GM21619 (cell line): Measurements from ENCODE around the gene VDR.
"Not testable (repeated sequence)": the region's sequence is repeated elsewhere in the genome, so short reads cannot be mapped to it uniquely, and the experiment has no call there.

Experiments
- ATAC-seq: cut with Tn5 transposase; IDR thresholded peaks from one replicate; pipeline ENCODE4 v1.9.1; 2021; ENCODE audit not compliant: unreplicated experiment

Gene VDR

DNA sequence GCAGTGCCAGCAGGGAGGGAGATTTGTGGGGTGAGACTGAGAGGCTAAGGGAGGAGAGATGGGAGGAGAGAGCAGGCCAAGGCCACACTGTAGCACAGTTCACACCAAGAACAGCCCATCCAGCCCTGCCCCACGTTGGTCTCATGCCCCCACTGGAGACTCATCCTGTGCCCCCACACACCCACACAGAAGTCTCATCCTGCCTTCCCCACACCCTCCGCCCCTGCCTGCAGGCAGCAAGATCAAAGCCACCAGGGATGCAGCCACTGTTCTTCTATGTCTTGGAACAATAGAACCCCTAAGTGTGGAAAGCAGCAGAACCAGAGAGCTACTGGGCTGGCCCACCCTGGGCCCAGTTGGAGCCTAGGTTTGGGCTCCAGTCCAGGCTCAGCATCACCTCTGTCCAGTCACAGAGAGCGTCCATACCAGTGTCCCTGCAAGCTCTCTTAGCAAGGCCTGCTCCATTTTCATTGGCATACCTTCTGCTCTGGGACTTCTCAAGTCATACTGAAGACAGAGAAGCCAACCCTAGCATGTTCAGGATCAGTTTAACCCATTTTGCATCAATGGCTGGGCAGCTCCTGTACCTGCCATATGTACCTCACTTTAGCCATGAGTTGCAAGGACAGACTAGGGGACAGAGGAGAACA, 53.4 kb downstream of the VDR start:
- ATAC-seq = no peak

DNA sequence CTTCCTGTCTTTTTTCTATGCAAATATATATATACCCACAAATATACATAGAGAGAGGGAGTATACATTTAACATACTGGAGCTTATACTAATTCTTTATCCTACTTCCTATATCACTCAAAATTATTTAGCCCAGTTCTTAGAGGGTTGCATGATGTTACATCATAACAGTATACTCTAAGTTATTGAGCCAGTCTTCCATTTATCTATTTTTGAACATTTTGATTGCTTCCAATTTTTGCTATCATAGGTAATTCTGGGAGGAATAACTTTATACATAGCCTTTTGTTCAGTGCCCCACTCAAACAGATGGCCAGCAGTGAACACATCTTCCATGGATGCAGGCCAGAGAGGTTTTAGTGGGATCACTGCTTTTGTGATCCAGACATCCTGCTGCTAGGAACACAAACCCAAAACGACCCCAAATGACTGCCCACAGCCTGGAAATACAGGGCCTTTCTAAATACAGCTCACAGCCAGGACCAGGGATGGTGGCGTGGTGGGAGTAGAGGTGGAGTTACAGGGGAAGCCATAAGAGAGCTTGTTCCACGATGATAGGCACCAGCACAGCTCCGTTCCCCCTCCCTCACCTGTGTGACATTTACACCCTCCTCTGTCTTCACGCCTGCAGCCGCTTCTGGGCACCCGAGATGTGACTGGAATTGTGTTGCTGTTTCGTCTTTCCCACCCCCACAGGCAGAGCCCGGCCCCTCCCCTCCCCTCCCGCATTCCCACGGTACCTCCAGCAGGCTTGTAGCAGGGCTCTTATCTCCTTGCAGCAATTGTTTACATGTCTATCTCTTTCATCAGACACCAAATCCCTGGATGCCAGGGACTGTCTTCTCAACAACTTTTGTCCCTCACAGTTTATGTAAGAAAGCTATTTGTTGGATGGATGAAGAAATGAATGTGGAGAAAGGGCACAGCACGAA, 54.4 kb downstream of the VDR start:
- no peak for ATAC-seq

DNA sequence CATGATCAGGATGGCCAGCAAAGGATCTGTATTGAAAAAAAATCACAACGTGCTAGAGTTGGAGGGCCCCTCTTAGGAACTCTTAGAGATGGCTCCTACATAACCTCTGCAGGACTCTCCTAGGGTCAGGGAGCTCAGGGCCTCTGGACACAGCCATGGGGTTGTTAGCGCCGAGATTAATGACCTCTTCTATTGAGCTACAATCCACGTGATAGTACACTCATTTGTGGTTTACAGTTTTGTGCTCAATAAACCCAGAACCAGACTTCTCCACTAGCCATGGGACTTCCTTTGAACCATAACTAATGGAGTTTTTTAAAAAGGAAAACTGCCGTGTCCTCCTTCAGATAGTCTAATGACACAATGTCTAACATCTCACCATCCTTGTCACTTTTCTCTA, 55.5 kb downstream of the VDR start:
- ATAC-seq = no peak

DNA sequence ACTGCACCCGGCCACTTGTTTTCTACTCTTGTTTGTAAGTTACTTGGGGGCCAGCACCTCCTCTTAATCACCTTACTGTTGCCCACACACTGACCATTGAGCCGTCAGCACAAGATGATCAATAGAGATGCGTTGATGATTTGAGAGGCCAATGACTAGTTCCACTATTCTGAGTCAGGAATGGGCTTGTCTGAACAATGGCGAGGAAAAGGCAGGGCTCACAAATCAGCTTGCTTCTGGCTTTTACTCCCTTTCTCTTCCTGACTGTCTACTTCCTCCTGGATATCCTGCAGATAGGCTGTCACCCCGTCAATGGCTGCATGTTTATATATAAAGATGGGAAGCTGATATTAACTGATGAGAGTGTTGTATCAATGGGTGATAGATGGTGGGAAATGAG, 55.9 kb downstream of the VDR start:
- no peak for ATAC-seq

DNA sequence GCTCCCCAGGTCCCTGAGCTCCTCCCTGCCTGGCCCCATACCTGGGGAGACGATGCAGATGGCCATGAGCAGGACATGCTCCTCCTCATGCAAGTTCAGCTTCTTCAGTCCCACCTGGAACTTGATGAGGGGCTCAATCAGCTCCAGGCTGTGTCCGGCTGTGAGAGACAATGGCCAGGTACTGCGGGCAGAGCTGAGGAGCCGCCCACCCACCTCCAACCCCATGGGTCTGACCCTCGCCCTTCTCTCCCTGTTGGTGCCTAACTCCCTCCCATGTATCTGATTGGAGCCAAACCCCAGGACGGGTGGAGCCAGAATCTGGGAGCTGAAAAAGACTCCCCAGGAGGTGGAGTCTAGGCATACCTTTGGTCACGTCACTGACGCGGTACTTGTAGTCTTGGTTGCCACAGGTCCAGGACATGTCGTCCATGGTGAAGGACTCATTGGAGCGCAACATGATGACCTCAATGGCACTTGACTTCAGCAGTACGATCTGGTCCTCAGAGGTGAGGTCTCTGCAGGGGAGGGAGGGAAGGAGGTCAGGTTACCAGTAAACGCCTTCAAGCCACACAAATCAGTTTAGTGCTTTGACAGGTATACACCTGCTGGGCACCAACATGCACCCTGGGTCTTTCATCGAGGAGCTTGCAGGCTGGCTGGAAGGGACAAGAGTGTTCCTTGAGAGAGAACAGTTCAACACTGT, 58.3 kb downstream of the VDR start:
- no peak for ATAC-seq

DNA sequence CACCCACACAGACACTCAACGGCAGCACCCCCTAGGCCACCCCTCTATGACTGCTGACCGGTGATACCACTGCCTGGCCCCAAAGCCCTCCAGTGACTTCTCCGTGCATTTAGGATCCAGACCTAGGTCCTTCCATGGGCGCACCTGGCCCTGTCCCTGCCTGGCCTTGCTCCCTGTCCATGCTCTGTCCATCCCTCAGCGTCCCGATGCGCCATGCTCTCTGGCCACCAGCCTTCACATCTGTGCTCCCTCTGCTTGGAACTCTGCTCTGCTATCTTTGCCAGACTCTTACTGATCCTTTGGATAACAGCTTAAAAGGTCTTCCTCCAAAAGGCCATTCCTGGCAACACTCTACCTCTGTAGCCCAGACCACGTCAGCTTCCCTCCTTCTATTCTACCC, 59.7 kb downstream of the VDR start:
- ATAC-seq = no peak

DNA sequence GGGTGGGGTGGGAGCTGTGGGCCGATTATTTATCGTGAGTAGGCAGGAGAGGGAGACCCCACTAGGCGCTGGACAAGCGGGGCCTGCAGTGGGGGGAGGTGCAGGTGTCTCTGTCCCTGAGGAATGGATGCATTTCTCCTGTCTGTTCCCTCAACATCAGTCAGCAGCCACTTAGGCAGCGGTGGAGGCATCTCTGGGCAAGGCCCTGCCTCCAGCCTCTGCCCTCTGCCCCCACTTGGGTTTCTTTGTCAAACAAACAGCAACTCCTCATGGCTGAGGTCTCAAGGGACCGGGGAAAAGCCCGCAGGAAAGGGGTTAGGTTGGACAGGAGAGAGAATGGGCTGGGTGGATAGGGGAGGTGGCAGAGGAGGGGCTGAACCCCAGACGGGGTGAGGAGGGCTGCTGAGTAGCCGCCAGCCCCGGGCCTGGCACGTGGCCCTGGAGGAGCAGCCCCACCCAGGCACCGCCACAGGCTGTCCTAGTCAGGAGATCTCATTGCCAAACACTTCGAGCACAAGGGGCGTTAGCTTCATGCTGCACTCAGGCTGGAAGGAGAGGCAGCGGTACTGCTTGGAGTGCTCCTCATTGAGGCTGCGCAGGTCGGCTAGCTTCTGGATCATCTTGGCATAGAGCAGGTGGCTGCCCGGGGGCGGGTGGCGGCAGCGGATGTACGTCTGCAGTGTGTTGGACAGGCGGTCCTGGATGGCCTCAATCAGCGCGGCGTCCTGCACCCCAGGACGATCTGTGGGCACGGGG, 60.4 kb downstream of the VDR start:
- ATAC-seq = no peak

DNA sequence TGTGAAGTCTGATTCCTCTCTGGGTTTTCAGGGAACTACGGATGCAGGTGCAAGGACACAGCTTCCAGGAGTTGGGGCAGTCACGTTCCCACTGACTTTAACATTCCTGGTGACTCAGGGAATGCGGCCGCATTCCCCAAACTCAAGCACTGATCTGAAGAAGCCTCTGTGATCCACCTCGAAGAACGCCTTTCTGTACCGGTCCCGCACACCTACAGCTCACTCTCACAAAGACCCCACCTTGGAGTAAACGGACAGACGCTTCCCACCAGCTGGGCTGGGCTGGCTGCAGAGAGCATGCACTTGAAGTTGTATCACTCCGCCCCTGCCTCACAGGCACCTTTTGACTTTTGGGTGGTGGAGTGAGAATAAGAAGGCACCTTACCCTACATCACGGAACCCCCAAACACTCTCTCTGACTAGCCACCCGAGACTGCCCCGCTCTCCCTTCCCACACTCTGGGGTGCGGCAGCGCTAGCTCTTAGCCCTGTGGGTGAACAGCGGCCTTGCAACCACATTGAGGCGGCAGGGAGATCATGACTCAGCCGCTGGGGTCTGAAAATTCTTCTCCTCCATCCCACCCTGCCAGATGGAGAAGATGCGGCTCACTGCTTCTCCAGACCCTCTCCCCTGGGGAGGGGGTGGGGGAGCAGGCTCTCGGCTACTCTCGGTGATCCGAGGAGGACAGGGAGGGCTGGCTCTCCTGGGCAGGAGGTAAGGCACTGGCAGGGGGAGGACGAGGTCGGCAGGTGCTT, 61.4 kb downstream of the VDR start:
- no peak for ATAC-seq

DNA sequence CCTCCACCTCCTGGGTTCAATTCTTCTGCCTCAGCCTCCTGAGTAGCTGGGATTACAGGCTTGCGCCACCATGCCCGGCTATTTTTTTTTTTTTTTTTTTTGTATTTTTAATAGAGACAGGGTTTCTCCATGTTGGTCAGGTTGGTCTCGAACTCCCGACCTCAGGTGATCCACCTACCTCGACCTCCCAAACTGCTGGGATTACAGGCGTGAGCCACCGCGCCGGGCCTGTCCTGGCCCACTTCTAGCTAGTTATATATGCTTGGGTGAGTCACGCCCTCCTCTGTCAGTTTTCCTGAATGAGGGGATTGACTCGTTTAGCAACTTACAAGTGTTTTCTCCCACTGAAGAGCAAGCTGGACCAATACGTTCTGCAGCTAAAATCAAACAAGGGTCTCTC, 62.3 kb downstream of the VDR start:
- not testable (repeated sequence) for ATAC-seq

DNA sequence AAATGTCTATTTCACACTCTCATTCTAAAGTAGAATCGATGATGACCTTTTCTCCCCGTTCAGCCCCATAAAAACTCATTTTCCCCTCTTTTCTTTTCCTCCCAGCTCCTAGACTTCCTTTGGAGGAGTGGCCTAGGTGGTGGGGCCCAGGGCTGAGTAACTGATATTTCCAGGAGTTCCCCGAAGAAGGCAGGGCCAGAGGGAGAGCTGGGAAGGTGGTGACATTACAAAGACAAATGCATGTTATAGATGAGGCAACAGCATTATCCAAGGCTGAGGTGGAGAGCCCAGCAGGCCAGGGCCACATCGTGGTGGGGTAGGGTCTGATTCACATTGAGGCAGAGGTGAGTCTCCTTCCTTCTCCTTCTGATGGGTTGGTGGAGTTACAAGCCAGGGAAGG, 62.9 kb downstream of the VDR start:
- no peak for ATAC-seq

DNA sequence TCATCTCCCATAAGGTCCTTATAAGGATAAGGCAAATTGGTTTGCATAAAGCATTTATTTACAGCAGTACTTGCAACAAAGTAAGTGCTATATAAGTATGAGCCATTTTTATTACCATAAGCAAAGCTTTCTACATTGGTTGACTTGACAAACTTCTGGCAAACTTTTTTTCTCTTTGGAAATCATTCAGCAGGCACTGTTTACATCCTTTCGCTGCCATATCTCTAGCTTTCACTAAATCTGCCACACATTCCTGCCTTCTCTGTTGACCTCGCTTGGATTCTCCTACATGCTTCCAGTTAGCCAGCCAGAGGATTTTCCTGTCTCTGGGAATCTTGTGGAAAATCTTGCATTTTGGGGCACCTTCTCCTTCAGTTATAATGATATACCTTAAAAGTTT, 63.3 kb downstream of the VDR start:
- ATAC-seq = no peak

DNA sequence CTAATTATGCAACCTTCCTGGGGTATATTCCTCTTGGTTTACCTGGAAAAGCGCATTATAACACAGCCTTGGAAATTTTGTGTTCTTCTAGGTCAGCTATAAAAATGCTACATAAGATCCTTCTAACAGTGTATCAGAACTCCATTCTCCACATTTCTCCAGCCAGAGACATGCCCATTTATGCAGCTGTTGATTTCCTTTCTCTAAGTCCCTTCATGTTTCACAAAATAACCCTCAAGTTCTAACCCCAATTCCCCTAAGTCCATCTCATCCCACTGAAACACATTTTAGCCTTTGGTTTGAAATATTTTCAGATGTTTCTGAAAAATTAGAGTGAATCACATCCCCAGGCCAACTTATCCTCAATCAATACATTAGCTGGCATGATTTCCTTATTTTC, 64.2 kb downstream of the VDR start:
- no peak for ATAC-seq

DNA sequence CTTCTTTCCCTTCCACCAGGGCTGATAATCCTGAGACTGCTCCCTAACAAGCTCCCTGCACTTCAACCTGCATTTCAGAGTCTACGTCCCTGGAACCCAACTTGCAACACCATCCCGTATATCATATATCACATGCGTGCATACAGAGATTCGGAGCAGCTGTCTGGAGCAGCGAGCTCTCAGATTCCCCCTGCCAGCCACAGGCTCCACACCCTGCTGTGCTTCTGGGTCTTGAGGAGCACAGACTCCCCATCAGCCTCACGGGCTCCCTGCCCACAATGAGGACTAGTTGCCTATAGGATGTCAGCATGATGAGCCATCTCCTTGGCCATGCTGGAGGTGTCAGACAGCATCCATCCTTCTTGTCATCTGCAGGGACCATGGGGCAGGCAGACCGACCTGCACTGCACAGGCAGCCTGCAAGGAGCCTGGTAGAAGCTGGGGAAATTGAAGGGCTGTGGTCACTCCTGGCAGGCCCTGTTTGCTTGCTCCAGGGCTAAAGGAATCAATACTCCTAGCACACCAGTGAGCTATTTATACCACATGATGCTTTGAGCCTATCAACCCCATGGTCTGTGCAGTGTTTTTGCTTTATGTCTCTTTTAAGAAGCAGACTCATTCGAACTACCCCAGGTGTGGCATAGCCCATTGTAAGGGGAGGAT, 65.4 kb downstream of the VDR start:
- no peak for ATAC-seq

DNA sequence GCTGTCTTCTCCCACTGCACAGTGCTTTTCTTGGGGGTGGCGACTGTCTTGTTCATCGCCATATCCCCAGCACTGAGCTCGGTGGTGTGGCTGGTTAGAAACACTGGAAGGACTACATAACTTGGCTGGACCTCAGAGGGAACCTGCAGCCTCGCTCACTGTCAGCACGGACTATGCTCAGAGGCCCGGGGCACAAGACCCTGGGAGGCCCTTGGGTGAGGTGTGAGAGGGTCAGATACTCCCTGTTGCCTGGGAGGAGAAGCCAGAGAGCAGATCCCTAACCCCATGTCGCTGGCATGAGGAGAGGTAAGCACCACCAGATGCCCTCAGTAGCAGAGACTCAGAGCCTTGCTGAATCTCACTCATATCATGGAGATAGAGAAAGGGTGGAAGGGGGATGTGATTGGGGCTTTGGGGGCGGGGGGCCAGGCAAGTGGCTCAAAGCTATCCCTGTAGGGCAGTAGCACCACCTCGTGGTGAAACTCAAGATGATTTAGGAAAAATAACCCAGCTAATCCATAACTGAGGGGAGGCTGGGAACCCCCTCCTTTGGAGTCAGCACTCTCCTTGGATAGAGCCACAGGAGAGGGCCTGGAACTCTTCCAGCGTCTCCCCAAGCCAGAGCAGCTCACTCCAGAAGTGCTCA, 66.4 kb downstream of the VDR start:
- ATAC-seq = no peak

DNA sequence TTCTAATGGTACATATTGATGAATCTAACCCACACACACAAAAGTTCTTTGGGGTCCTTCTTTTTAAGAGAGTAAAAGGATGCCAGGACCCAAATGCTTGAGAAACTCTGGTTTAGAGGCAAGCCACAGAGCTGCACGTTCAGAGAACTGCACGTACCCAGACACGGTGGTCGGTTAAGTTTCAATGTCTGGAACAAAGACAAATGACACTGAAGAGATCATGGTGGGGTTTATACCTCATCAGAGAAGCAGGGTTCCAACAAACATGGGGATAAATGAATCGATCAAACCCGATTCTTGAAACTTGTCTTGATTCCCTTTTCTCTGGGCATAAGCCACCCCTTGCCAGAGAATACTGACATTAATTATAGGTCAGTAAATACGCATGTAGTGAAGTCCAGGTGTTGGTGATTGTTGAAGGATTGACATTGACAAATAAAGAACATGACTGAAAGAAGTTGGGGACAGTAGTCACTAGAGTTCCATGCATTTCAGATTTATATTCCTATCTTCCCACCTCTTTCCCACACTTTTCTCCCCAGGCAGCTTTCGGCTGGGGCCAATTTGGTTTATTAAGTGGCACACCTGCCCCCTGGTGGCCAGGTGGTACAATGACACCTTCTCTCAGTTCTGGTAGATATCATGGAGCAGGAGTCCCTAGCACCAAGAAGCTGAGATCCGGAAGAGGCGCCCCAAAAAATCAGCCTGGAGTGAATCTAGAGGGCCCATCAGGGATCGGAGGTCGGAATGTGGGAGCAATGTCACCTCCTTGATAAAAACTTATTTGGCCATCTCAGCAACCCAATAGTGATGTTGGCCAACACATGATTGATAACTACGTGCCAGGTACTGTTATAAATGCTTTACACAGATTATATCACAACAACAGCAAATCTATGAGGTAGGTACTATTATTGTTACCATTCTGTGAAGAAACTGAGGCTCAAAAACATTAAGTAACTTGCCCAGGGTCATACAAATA, 67.3 kb downstream of the VDR start:
- ATAC-seq = no peak

DNA sequence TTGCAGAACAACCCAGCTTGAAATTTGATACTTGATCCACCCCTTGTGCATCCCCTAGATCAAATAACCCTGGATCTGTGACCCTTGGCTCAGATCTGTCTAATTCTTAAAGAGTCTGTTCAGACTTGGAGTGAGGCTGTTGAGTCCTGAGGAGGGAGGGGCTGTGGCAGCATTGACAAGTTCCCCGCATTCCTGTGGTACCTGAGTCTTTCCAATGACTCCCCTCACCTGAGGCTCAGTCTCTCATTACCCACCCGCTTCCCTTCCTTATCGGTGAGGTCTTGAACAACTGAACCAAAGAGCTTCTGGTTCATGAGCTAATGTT, 69.0 kb downstream of the VDR start:
- ATAC-seq = no peak

DNA sequence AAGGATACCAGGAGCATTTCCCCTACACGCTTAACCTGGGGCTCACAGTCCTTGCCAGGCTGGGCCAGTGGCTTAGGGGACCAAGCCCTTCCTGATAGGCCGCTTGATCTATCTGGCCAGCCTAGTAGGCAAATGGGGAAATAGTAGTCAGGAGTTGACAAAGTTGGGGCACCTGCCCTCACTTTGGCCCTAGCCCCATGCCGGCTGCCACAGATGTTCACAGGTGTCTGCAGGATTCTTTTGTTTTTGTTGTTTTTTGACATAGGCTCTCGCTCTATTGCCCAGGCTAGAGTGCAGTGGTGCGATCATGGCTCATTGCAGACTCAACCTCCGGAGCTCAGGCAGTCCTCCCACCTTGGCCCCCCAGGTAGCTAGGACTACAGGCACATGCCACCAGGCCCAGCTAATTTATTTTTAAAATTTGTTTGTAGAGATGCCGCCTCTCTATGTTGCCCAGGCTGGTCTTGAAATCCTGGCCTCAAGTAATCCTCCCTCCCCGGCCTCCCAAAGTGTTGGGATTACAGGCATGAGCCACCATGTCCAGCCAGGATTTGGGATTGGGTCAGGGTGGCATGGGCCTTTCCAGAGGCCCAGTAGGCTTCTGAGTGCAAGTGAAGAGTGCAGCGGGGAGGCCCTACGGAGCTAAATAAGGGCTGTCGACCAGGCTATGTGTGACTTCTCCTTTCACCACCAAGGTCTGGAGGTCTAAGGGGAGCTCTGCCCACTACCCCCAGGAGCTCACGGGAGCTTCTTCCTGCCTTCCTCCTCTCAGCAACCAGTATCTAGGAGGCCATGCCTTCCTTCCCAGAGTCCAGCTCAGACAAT, 69.6 kb downstream of the VDR start:
- ATAC-seq = no peak
